ENCODE measurements around the gene SHISA3.

The SHISA3 gene

GRCh38 chr4:42440083-42440482, 42.8 kb downstream of the SHISA3 start:
- DNase-seq (ENCODE audit: extremely low read depth in 1 of 2, low read depth in 1 of 2) = no peak

GRCh38 chr4:42442601-42443000, 45.3 kb downstream of the SHISA3 start:
- no peak for DNase-seq (ENCODE audit: extremely low read depth in 1 of 2, low read depth in 1 of 2)

- DNase-seq (ENCODE audit: extremely low read depth in 1 of 2, low read depth in 1 of 2) = no peak
Measured at GRCh38 chr4:42445038-42445437, 47.8 kb downstream of the SHISA3 start.

GRCh38 chr4:42446823-42447222, 49.5 kb downstream of the SHISA3 start:
- DNase-seq (ENCODE audit: extremely low read depth in 1 of 2, low read depth in 1 of 2) = no peak

All from stimulated activated CD8-positive, alpha-beta memory T cell treated with anti-CD3 and anti-CD28 coated beads, Interleukin-7, amount 100 ng/mL, for 48 hours (primary cell).